Keratinocyte (primary cell): ENCODE results near the gene TYRP1. TPM values are rescaled to one million over a fixed set of nuclear protein-coding genes. Genes with fewer than 3 reads are reported as not detected.

Experiments used
- DNase-seq: peaks from one replicate; pipeline ENCODE4 v3.0.0-alpha.2; 2011; ENCODE audit warnings: low read depth, missing footprints, low spot score
- FAIRE-seq: peaks from 2 replicates; lab custom pipeline; 2011; peaks lifted over from hg19 to GRCh38; lab: Jason Lieb, UNC
- H2AFZ ChIP-seq: 2 replicates; pipeline ENCODE4 v1.6.0; 2012; ENCODE audit warnings: low read length, control low read depth, inconsistent platforms; ENCODE audit not compliant: control insufficient read depth
- H3K27ac ChIP-seq: 2 replicates; pipeline ENCODE4 v1.5.1; 2011; ENCODE audit warnings: low read length; ENCODE audit not compliant: control insufficient read depth, insufficient read depth
- H3K27me3 ChIP-seq: 3 replicates; pipeline ENCODE4 v1.6.0; 2011; ENCODE audit warnings: low read length; ENCODE audit not compliant: control insufficient read depth, insufficient read depth; ENCODE audit errors: extremely low read depth
- H3K36me3 ChIP-seq, 2 experiments: 2 replicates in 1 of 2; 3 replicates in 1 of 2; pipeline ENCODE4 v1.5.1; 2011; ENCODE audit warnings: low read length in 2 of 2, mild to moderate bottlenecking in 1 of 2; ENCODE audit not compliant: control insufficient read depth in 2 of 2, insufficient read depth in 2 of 2; ENCODE audit errors: extremely low read depth in 1 of 2
- H3K4me1 ChIP-seq: 3 replicates; pipeline ENCODE4 v1.5.1; 2011; ENCODE audit warnings: low read length; ENCODE audit not compliant: control insufficient read depth, insufficient read depth; ENCODE audit errors: extremely low read depth
- H3K4me2 ChIP-seq: 3 replicates; pipeline ENCODE4 v1.6.0; 2011; ENCODE audit warnings: low read depth, low read length; ENCODE audit not compliant: control insufficient read depth, insufficient read depth; ENCODE audit errors: extremely low read depth
- H3K4me3 ChIP-seq, 3 experiments: fragments of 200-600 bp in 1 of 3; sonication (generic) in 1 of 3; 2 replicates in 2 of 3; 3 replicates in 1 of 3; pipeline ENCODE4 v1.5.1; 2011 to 2016; ENCODE audit warnings: low read length in 3 of 3, mild to moderate bottlenecking in 3 of 3, control low read depth in 2 of 3, inconsistent platforms in 1 of 3, low read depth in 1 of 3, mixed read lengths in 1 of 3, mixed run types in 1 of 3, moderate library complexity in 1 of 3; ENCODE audit not compliant: control insufficient read depth in 2 of 3, insufficient read depth in 2 of 3; ENCODE audit errors: extremely low read depth in 1 of 3
- H3K79me2 ChIP-seq: 2 replicates; pipeline ENCODE4 v1.6.0; 2012; ENCODE audit warnings: low read length; ENCODE audit not compliant: control insufficient read depth, insufficient read depth
- H3K9ac ChIP-seq: 3 replicates; pipeline ENCODE4 v1.6.0; 2011; ENCODE audit warnings: low read length; ENCODE audit not compliant: control insufficient read depth, insufficient read depth; ENCODE audit errors: extremely low read depth
- H3K9me1 ChIP-seq: 3 replicates; pipeline ENCODE4 v1.6.0; 2011; ENCODE audit warnings: low read length; ENCODE audit not compliant: control insufficient read depth, insufficient read depth; ENCODE audit errors: extremely low read depth
- H3K9me3 ChIP-seq: 2 replicates; pipeline ENCODE4 v1.5.1; 2012; ENCODE audit warnings: low read depth, low read length; ENCODE audit not compliant: control insufficient read depth
- H4K20me1 ChIP-seq: 3 replicates; pipeline ENCODE4 v1.6.0; 2011; ENCODE audit warnings: low read length; ENCODE audit not compliant: control insufficient read depth, insufficient read depth; ENCODE audit errors: extremely low read depth
- CTCF ChIP-seq, 3 experiments: IDR thresholded peaks in 1 of 3; conservative IDR thresholded peaks in 1 of 3; optimal IDR thresholded peaks in 1 of 3; 2 replicates in 2 of 3; 3 replicates in 1 of 3; pipeline versions ENCODE3 to v1.5.1; 2011; ENCODE audit warnings: low read length in 3 of 3, mild to moderate bottlenecking in 3 of 3, moderate library complexity in 2 of 3, control low read depth in 1 of 3, inconsistent platforms in 1 of 3; ENCODE audit not compliant: insufficient read depth in 2 of 3; ENCODE audit errors: extremely low read depth in 1 of 3
- EZH2 ChIP-seq: IDR thresholded peaks from one replicate; pipeline ENCODE4 v1.6.1; 2012; ENCODE audit warnings: inconsistent platforms, mild to moderate bottlenecking, low read length, moderate library complexity
- dilution Hi-C: fragments of 300-500 bp; cut with MboI; formaldehyde crosslinking; loops from one replicate; pipeline ENCODE4 v1.7.0; 2020; ENCODE audit warnings: low sequenced_read_pairs; ENCODE audit not compliant: extremely low pct_ligation_motif_present
- polyA plus RNA-seq, 5 experiments: library from polyadenylated mRNA; depleted of rRNA in 3 of 5; stranded (reverse) in 3 of 5; stranded (forward) in 1 of 5; unstranded in 1 of 5; fragments of >200 nt; gene quantifications; 1 replicate in 1 of 5; 2 replicates in 3 of 5; 3 replicates in 1 of 5; pipeline versions ENCODE4 v1.2.1 to v1.2.3, GENCODE V29; 2011 to 2012; ENCODE audit warnings: missing spikeins in 2 of 5, low read depth in 1 of 5, low replicate concordance in 1 of 5

Gene TYRP1
- polyA plus RNA-seq, 1 donor (not counting 4 experiments of a cell fraction or from before 2014, with no cell fraction given): 0.50 TPM

- TF ChIP-seq CTCF (optimal IDR thresholded peaks at IDR 0.05 in 1 of 3, IDR thresholded peaks at IDR 0.05 in 1 of 3, conservative IDR thresholded peaks at IDR 0.05 in 1 of 3; ENCODE audit: extremely low read depth in 1 of 3, insufficient read depth in 2 of 3, low read length in 3 of 3) (no peak), EZH2 (no peak)
- no peak overlapping the region for H3K27ac ChIP-seq
- H3K9me1 ChIP-seq: no peaks in the 10 kb centered on the region
- FAIRE-seq (no peak), DNase-seq (no peak)
- no peak overlapping the region for H3K4me3 ChIP-seq
- no peaks in the 10 kb centered on the region for H3K4me1 ChIP-seq
- H4K20me1 ChIP-seq: no peaks in the 10 kb centered on the region
- no peaks in the 10 kb centered on the region for H3K36me3 ChIP-seq
- no peaks in the 10 kb centered on the region for H3K9me3 ChIP-seq
- H3K9ac ChIP-seq: no peak overlapping the region
- no peaks in the 10 kb centered on the region for H3K27me3 ChIP-seq
- H3K4me2 ChIP-seq: no peak overlapping the region
- H3K79me2 ChIP-seq: no peaks in the 10 kb centered on the region
- dilution Hi-C loops: no loop called here
- H2AFZ ChIP-seq: no peak overlapping the region
Observed at GRCh38 chr9:12648925-12649324, 44.3 kb upstream of the TYRP1 start.

- no peaks in the 10 kb centered on the region for H4K20me1 ChIP-seq
- no peak overlapping the region for H3K4me2 ChIP-seq
- no peak overlapping the region for H3K27ac ChIP-seq
- H3K4me1 ChIP-seq: no peaks in the 10 kb centered on the region
- no peaks in the 10 kb centered on the region for H3K27me3 ChIP-seq
- H3K9me1 ChIP-seq: no peaks in the 10 kb centered on the region
- TF ChIP-seq CTCF (optimal IDR thresholded peaks at IDR 0.05 in 1 of 3, IDR thresholded peaks at IDR 0.05 in 1 of 3, conservative IDR thresholded peaks at IDR 0.05 in 1 of 3; ENCODE audit: extremely low read depth in 1 of 3, insufficient read depth in 2 of 3, low read length in 3 of 3): no peak
- no peak for TF ChIP-seq EZH2
- FAIRE-seq (no peak), DNase-seq (no peak)
- dilution Hi-C loops: no loop called here
- no peak overlapping the region for H2AFZ ChIP-seq
- H3K9me3 ChIP-seq: no peaks in the 10 kb centered on the region
- H3K36me3 ChIP-seq: no peaks in the 10 kb centered on the region
- H3K79me2 ChIP-seq: no peaks in the 10 kb centered on the region
- H3K4me3 ChIP-seq: no peak overlapping the region
- H3K9ac ChIP-seq: no peak overlapping the region
Observed at GRCh38 chr9:12651125-12651524, 42.1 kb upstream of the TYRP1 start.
